ENCODE data around the gene EDEM1.

DNA sequence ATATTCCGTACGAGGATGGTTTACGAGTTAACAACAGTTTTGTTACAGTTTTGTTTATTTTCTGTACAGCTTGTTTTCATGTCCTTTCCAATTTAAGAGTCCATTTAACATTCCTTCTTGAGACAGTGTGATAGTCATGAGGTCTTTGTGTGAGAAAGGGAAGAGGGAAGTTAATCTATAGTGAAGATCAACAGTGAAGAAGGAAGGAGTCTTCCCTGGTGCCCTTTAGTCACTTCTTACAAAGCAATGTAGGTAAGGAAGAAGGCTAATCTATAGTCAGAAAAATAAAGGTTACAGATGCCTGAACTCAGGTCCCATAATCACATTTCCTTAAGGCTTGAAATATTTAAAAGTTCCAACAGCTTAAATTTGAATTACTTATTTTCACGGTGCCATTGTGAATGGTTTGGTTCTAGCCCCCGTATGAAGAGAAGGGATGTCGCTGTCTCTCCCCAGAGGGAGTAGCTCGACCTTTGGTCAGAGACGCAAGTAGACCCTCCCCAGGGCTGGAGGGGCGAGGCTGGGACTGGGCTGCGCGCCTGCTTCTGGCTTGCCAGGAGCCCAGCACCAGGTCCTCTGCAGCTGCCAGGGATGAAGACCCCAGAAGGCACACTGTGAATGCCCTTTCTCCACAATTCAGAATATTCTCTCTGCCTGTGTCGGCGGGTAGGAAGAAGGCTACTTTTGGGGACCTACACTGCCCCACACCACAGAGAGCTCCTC lies 34.9 kb downstream of the EDEM1 start:
- no peak for TF ChIP-seq PAX8 (IDR thresholded peaks at IDR 0.05)
- TF ChIP-seq MTA3 (IDR thresholded peaks at IDR 0.05; ENCODE audit: borderline replicate concordance, low read length), result no peak
- TF ChIP-seq, protein P1, sequence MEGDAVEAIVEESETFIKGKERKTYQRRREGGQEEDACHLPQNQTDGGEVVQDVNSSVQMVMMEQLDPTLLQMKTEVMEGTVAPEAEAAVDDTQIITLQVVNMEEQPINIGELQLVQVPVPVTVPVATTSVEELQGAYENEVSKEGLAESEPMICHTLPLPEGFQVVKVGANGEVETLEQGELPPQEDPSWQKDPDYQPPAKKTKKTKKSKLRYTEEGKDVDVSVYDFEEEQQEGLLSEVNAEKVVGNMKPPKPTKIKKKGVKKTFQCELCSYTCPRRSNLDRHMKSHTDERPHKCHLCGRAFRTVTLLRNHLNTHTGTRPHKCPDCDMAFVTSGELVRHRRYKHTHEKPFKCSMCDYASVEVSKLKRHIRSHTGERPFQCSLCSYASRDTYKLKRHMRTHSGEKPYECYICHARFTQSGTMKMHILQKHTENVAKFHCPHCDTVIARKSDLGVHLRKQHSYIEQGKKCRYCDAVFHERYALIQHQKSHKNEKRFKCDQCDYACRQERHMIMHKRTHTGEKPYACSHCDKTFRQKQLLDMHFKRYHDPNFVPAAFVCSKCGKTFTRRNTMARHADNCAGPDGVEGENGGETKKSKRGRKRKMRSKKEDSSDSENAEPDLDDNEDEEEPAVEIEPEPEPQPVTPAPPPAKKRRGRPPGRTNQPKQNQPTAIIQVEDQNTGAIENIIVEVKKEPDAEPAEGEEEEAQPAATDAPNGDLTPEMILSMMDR (IDR thresholded peaks at IDR 0.05 in 2 of 3, conservative IDR thresholded peaks at IDR 0.05 in 1 of 3; ENCODE audit: control insufficient read depth in 2 of 3, extremely low read depth in 1 of 3, insufficient read depth in 1 of 3, low read depth in 3 of 3, low read length in 3 of 3), result no peak

Data from GM12878 (cell line).